HG02884 (cell line): ENCODE results near the gene MOSPD2.

Experiments
- ATAC-seq: cut with Tn5 transposase; IDR thresholded peaks from one replicate; pipeline ENCODE4 v1.9.1; 2021; ENCODE audit warnings: mild to moderate bottlenecking, moderate library complexity; ENCODE audit not compliant: unreplicated experiment

The MOSPD2 gene

DNA sequence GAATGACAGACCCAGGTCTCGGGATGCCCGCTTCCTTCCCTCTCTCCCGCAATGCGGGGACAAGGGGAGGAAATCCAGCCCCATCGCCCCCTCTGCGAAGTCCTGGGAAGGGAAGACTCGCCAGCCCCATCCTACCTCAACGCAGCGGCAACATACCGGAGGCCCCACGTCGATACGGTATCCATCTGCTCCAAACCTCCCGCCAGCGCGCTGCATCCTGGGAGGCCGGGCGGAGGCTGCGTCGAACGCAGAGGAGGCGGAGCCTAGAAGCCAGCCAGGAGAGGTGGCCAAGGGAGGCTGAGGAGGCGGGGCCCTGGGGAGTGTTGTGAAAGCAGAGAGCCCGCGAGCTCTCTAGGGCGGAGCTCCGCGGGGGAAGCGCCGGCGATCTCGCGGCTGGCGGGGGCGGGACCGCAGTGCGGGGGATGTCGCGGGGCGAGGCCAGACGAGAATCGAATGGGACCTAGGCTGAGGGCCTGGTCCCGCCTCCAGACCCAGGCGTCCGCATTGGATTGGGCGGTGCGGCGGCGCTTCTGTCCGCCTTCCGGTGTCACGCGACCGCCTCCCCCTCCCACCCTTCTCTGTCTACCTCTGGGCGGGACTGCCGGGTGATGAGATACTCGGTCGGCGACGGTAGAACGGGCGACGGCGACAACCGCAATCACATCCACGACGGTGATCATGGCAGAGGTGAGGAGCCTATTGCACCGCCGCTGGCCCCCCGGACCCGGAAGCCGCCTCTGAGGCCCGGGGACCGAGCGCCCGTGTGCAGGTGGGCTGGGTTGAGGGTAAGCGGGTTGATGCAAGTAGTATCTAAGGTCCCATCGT, at the start of gene MOSPD2, which contains the start of gene FANCB:
TSS of gene MOSPD2 (plus strand) at position 571 of the 825 bp plus-strand sequence. CDS start at position 679, 108 bp downstream.
TSS of gene FANCB (minus strand) at position 219 of the 825 bp plus-strand sequence. CDS start 7,559 bp downstream, outside the sequence.
- peak; percentile 94 for ATAC-seq

GRCh38 chrX:14825851-14826250, 47.4 kb upstream of the MOSPD2 start:
- ATAC-seq = no peak

DNA sequence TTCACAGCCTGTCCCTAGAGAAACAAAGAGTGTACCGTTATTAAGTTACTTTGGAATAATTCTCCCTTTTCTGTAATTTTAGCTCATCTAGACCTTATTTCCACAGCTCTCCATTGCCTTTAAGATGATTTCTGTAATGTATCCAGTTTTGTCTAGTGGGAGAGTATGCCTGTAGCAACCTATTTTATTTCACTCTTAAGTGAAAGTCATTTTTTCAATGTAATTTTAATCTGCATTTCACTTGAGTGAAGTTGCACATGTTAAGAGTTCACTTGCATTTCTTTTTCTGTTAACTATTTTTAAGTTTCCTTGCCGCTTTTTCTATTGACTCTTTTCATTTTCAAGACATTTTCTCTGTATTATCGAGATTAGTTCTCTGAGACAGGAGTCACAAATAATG, 46.9 kb upstream of the MOSPD2 start:
- ATAC-seq = no peak

DNA sequence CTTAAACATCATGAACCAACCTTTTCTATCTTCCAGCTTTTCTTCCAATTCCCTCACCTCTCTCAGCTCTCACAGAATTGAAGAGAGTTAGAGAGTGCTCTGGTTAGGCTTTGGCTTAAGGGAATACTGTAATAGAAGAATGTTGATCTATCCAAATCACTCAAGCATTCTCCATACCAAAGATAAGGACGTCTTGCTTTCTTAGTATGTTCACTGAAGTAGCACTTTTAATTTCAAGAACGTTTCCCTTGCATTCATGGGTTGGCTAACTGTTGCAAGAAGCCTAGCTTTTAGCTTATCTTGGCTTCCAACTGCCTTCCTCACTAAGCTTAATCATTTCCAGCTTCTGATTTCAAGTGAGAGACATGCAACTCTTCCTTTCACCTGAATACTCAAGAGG, 43.6 kb upstream of the MOSPD2 start:
- ATAC-seq = no peak

- ATAC-seq = no peak
These were observed 41.1 kb upstream of the MOSPD2 start for GRCh38 chrX:14832151-14832550.

- no peak for ATAC-seq
These were observed 40.6 kb upstream of the MOSPD2 start for GRCh38 chrX:14832586-14832985.

DNA sequence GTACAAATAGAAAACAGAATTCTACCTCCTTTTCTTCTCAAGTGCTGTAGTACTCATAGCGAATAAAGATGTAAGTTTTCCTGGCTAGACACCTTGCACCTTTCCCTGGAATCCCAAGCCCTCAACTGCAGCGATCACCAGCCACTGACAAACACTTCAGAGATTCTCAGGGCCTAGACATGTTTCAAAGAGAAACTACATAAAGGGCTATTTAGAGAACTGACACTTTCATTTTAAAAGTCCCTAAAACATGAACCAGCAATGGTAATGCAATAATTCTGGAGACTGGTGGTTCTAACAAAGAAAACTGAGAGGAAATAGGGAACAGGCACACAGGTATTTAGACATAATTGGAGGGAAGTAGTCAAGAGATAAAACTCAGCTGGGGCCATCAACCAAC, 36.1 kb upstream of the MOSPD2 start:
- peak; percentile 62 for ATAC-seq

DNA sequence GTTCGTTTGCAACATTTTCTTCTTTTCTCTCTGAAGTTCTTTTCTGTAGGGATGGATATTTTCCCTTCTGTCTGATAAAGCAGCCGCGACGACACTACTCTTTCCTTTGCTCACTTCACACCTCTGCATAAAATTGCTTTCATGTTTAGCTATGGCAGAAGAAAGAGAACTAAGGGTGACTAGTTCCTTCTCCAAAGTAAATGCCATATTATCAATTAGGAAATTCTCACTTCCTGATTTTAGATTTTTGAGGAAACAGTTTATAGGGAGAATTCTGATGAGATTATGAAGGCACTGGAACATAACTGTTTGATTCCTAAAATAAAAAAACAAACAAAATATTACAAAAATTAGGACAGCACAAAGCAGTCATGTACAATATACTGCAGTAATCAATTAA, 29.6 kb upstream of the MOSPD2 start:
- no peak for ATAC-seq

DNA sequence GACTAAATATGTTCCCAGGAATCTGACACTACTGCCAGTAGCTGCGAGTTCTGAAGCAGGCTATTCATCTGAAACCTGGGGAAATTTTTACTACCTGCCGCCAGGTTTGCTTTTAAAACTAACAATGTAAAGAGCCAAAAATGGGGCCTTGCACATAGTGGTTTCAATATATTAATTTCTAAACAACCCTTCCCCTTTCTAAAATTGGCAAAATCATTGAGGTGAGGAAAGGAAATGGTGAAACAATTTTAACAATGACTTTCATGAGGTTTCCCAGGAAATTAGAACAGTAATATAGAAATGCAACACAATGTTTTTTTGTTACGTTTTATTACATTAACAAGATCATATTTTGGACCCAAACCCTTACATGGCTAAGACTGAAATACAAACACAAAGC, 21.7 kb upstream of the MOSPD2 start:
- ATAC-seq = no peak

GRCh38 chrX:14864631-14865030, 8.6 kb upstream of the MOSPD2 start:
- no peak for ATAC-seq

GRCh38 chrX:14865201-14865600, 8.0 kb upstream of the MOSPD2 start:
- no peak for ATAC-seq

DNA sequence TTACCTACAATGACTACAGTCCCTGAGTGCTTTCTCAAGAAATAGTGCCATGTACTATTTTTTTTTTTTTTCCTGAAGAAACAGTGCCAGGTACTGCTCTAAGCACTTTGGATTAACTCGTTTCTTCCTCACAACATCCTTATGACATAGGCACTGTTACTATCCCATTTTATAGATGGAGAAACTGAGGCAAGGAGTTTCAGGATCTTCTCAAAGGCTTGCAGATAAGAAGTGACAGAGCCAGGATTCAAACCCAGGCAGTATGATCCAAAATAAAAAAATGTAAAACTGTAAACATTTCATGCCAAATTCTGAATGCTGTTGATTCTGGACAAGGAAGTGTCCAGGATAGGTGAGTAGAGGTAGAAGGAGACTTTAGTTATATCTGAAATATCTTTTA, 1.5 kb upstream of the MOSPD2 start:
- ATAC-seq = no peak

DNA sequence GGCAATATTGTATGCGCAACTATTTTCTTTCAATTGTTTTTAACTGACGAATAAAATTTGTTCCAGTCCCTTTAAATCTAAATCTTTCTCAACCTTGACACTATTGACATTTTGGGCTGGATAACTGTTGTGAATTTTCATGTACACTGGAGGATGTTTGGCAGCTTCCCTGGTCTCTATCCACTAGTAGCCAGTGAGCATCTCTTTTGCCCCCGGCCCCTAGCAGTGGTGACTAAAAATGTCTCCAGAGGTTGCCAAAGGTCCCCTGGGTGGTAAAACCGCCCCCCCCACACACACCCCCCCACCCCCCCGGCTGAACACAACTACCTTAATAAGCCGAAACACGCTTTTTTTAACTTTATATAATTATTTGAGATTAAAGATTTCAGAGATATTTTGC, 866 bp upstream of the MOSPD2 start:
- no peak for ATAC-seq

- no peak for ATAC-seq
These were observed 442 bp downstream of the MOSPD2 start for GRCh38 chrX:14873676-14874049.

GRCh38 chrX:14875624-14876023, 2.4 kb downstream of the MOSPD2 start:
- ATAC-seq = no peak

DNA sequence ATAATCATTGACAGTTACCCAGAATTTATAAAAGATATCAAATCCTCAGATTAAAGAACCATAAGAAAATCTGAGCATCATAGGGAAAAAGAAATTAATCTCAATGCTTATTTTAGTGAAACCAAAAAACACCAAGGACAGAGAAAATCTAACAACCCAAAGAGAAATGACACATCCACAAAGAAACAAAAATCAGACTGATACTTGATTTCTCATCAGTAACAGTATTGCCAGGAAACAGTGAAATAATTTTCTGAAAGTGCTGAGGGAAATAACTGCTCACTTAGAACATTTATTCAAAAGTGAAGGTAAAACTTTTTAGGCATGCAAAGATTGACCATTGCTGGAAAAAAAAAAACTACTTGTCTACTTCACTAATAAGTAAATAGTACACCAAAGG, 10.6 kb downstream of the MOSPD2 start:
- ATAC-seq = no peak

GRCh38 chrX:14884714-14885113, 11.5 kb downstream of the MOSPD2 start:
- ATAC-seq = no peak

DNA sequence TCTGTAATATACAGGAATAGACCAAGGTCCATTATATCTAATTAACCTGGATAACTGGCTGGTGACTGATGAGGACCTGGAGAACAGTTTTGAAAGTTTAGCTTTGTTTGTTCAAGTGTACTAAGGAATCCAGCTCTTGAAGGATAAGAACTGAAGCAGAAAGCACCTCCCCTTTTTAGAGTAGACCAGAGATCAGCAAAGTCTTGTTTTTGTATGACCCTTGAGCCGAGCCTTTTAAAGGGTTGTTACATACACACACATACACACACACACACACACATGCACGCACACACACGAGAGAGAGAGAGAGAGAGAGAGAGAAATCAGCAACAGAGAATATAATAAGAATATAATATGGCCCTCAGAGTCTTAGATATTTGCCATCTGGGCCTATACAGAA, 13.0 kb downstream of the MOSPD2 start:
- no peak for ATAC-seq

GRCh38 chrX:14896273-14896672, 23.1 kb downstream of the MOSPD2 start:
- no peak for ATAC-seq

DNA sequence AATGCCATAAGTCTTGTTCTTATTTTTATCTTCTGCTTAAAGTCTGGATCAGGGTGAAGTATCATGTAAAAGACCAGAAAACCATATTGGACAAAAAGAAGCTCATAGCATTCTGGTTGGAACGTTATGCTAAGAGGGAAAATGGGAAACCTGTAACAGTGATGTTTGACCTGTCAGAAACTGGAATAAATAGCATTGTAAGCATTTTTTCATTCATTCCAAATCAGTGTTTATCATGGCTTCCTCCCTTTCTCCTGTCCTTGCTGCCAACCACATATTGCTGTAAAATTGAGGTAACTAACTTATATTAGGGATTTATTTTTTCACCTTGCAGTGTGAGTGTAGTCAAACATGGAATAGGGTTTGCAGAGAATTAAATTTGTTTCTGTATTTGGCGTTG, 23.8 kb downstream of the MOSPD2 start:
- no peak for ATAC-seq

DNA sequence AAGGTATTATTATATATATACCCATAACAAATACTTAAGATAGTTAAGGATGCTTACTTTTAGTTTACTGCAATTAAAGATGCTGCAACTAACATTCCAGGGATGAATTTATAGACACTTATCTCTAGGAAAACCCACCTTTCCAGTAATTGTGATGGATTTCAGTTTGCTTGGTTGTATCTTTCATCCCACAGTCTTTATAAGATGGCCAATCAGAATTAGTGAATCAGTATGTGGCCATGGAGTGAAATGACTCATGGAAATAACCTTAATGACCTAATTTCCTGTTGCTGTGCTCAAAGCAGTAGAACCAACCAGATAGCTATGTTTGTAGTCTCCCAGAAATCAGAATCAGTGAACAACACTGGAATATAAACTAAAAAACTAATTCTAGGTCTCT, 26.4 kb downstream of the MOSPD2 start:
- ATAC-seq = no peak

GRCh38 chrX:14902537-14902936, 29.3 kb downstream of the MOSPD2 start:
- ATAC-seq = no peak

DNA sequence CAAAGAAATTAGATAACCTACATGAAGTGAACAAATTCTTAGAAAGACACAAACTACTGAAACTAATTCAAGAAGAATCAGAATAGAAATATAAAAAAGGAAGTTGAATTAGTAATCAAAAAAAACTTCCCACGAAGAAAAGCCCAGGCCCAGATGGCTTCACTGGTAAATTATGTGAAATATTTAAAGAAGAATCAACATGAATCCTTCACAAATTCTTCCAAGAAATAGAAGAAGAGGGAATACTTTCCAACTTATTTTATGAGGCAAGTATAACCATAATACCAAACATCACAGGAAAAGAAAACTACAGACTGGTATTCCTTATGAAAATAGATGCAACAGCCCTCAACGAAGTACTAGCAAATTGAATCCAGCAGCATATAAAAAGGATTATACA, 30.7 kb downstream of the MOSPD2 start:
- no peak for ATAC-seq
